Activated CD8-positive, alpha-beta T cell treated with anti-CD3 and anti-CD28 coated beads, Interleukin-2, amount 10 ng/mL, durations not matched to agents 7 days and 5 days (primary cell): ENCODE data around the gene PPP6R2. TPM values are rescaled to one million over a fixed set of nuclear protein-coding genes. Genes with fewer than 3 reads are reported as not detected.

Experiments
- ATAC-seq: fragments of 150-1000 bp; cut with Tn5 transposase; one replicate; pipeline ENCODE4 v1.10.0; 2021; ENCODE audit warnings: moderate library complexity
- CTCF ChIA-PET: fragments of 350-600 bp; sonication (Branson Sonifier 250); formaldehyde crosslinking; loops from one replicate; lab custom pipeline; 2021; ENCODE audit warnings: antibody characterized with exemption; lab: Charles Lee
- POLR2A ChIA-PET: fragments of 350-600 bp; sonication (Branson Sonifier 250); formaldehyde crosslinking; loops from one replicate; lab custom pipeline; 2021; ENCODE audit warnings: antibody characterized with exemption; lab: Charles Lee
- DNase-seq: peaks from one replicate; pipeline ENCODE4 v3.0.0-alpha.2; 2020
- H3K27ac Mint-ChIP-seq: one replicate; pipeline ENCODE4 v1.8.0; 2021; ENCODE audit warnings: mild to moderate bottlenecking, mixed read lengths
- H3K27me3 Mint-ChIP-seq: one replicate; pipeline ENCODE4 v1.8.0; 2021; ENCODE audit warnings: low read depth, mixed read lengths
- H3K36me3 Mint-ChIP-seq: one replicate; pipeline ENCODE4 v1.8.0; 2021; ENCODE audit warnings: low read depth, mixed read lengths
- H3K4me1 Mint-ChIP-seq: one replicate; pipeline ENCODE4 v1.8.0; 2021; ENCODE audit warnings: low read depth, mixed read lengths
- H3K4me3 Mint-ChIP-seq: one replicate; pipeline ENCODE4 v1.8.0; 2021; ENCODE audit warnings: mild to moderate bottlenecking, mixed read lengths
- H3K9me3 Mint-ChIP-seq: one replicate; pipeline ENCODE4 v1.8.0; 2022; ENCODE audit warnings: mixed read lengths; ENCODE audit not compliant: insufficient read depth
- total RNA-seq, 2 experiments: library from RNA; stranded (reverse); gene quantifications; one replicate each; pipeline ENCODE4 v1.2.3, GENCODE V29; 2021

Gene PPP6R2
- total RNA-seq, 2 experiments from 2014 or later: 62.1 to 64.9 TPM

DNA sequence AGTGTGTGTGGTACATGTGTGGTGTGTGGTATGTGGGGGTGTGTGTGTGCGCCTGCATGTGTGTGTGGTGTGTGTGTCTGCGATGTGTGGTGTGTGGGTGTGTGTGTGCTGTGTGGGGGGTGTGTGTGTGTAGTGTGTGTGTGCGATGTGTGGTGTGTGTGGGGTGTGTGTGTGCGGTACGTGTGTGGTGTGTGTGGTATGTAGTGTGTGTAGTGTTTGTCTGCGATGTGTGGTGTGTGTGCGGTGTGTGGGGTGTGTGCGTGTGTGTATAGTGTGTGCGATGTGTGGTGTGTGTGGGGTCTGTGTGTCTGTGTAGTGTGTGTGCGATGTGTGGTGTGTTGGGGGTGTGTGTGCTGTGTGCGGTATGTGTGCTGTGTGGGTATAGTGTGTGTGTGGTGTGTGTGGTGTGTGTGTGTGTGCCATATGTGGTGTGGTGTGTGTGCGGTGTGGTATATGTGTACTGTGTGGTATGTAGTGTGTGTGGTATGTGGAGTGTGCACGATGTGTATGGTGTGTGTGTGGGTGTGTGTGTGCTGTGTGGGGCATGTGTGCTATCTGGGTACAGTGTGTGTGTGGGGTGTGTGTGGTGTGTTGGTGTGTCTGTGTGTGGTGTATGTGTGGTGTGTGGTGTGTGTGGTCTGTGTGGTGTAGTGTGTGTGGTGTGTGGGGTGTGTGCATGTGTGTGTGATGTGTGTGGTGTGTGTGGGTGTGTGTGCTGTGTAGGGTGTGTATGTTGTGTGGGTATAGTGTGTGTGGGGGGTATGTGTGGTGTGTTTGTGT lies 5.7 kb upstream of the PPP6R2 start:
- peaks cover 14% of the 10 kb centered on the region for H3K4me1 Mint-ChIP-seq
- no peaks in the 10 kb centered on the region for H3K36me3 Mint-ChIP-seq
- no peak for ATAC-seq
- H3K27ac Mint-ChIP-seq: no peak overlapping the region
- POLR2A ChIA-PET: no interaction called here
- no peaks in the 10 kb centered on the region for H3K9me3 Mint-ChIP-seq
- CTCF ChIA-PET: no interaction called here
- no peaks in the 10 kb centered on the region for H3K27me3 Mint-ChIP-seq
- H3K4me3 Mint-ChIP-seq: no peak overlapping the region
- no peak for DNase-seq

DNA sequence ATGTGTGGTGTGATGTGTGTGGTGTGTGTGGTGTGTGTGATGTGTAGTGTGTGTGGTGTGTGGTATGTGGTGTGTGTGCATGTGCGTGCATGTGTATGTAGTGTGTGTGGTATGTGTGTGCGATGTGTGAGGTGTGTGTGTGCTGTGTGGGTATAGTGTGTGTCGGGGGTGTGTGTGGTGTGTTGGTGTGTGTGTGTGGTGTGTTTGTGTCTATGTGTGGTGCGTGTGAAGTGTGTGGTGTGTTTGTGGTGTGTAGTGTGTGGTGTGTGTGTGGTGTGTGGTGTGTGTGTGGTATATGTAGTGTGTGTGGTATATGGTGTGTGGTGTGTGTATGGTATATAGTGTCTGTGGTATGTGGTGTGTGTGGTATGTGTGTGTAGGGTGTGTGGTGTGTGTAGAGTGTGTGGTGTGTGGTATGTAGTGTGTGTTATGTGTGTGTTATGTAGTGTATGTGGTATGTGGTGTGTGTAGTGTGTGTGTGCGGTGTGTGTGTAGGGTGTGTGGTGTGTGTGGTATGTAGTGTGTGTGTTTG lies 5.0 kb upstream of the PPP6R2 start:
- Mint-ChIP-seq H3K4me3 (no peak overlapping the region), H3K36me3 (no peaks in the 10 kb centered on the region), H3K27me3 (no peaks in the 10 kb centered on the region), H3K9me3 (no peaks in the 10 kb centered on the region), H3K4me1 (peaks cover 16% of the 10 kb centered on the region), H3K27ac (no peak overlapping the region)
- ATAC-seq: no peak
- ChIA-PET POLR2A (no interaction called here), CTCF (no interaction called here)
- DNase-seq: no peak

DNA sequence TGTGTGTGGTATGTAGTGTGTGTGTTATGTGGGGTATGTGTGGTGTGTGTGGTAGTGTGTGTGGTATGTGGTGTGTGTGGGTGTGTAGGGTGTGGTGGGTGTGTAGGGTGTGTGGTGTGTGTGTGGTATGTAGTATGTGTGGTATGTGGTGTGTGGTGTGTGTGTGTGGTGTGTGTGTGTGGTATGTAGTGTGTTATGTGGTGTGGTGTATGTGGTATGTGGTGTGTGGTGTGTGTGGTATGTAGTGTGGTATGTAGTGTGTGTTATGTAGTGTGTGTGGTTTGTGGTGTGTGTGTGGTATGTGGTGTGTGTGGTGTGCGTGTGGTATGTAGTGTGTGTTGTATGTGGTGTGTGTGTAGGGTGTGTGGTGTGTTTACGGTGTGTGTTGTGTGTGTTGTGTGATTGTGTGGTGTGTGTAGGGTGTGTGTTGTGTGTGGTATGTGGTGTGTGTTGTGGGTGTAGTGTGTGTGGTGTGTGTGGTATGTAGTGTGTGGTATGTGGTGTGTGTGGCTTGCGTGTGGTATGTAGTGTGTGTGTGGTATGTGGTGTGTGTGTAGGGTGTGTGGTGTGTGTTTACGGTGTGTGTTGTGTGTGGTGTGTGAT lies 4.2 kb upstream of the PPP6R2 start:
- POLR2A ChIA-PET: no interaction called here
- CTCF ChIA-PET: no interaction called here
- Mint-ChIP-seq H3K36me3 (no peaks in the 10 kb centered on the region), H3K27me3 (no peaks in the 10 kb centered on the region), H3K4me1 (peaks cover 16% of the 10 kb centered on the region), H3K9me3 (no peaks in the 10 kb centered on the region), H3K4me3 (no peak overlapping the region), H3K27ac (no peak overlapping the region)
- DNase-seq (no peak), ATAC-seq (no peak)

DNA sequence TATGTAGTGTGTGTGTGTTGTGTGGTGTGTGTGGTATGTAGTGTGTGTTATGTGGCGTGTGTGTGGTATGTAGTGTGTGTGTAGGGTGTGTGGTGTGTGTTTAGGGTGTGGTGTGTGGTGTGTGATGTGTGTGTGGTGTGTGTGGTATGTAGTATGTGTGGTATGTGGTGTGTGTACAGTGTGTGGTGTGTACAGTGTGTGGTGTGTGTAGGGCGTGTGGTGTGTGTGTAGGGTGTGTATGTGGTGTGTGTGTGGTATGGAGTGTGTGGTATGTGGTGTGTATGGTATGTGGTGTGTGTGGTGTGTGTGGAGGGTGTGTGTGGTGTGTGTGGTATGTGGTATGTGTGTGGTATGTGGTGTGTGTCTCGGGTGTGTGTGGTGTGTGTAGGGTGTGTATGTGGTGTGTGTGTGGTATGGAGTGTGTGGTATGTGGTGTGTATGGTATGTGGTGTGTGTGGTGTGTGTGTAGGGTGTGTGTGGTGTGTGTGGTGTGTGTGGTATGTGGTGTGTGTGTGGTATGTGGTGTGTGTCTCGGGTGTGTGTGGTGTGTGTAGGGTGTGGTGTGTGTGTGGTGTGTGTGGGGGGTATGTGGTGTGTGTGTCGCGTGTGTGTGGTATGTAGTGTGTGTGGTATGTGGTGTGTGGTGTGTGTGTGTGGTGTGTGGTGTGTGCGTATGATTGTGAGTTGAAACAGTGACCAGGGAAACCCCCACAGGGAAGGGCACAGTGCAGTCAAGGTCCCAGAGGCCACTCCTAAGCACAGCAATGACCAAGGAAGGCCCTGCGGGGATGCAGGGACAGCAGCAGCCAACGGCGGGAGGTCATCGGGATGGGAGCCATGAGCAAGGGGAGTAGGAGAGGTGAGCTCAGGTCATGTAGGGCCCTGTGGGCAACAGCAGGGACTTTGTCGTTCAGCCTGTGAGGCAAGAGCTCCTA lies 2.9 kb upstream of the PPP6R2 start:
- H3K27me3 Mint-ChIP-seq: no peaks in the 10 kb centered on the region
- H3K4me3 Mint-ChIP-seq: no peak overlapping the region
- no peak overlapping the region for H3K27ac Mint-ChIP-seq
- H3K36me3 Mint-ChIP-seq: no peaks in the 10 kb centered on the region
- H3K9me3 Mint-ChIP-seq: no peaks in the 10 kb centered on the region
- CTCF ChIA-PET: interaction anchor here (0.9 to 2.7 kb wide), 11 partner anchors 12 to 281 kb away, joined by 3 to 35 read pairs (median 13); partner anchors contain the start of genes DENND6B, HDAC10 and TUBGCP6
- peak; percentile 5 for ATAC-seq
- POLR2A ChIA-PET: interaction anchor here (0.7 to 1.4 kb wide), 5 partner anchors 12 to 81 kb away, joined by 3 to 5 read pairs (median 4); no protein-coding TSS in a partner anchor
- H3K4me1 Mint-ChIP-seq: peaks cover 16% of the 10 kb centered on the region
- peak; percentile 35 for DNase-seq

DNA sequence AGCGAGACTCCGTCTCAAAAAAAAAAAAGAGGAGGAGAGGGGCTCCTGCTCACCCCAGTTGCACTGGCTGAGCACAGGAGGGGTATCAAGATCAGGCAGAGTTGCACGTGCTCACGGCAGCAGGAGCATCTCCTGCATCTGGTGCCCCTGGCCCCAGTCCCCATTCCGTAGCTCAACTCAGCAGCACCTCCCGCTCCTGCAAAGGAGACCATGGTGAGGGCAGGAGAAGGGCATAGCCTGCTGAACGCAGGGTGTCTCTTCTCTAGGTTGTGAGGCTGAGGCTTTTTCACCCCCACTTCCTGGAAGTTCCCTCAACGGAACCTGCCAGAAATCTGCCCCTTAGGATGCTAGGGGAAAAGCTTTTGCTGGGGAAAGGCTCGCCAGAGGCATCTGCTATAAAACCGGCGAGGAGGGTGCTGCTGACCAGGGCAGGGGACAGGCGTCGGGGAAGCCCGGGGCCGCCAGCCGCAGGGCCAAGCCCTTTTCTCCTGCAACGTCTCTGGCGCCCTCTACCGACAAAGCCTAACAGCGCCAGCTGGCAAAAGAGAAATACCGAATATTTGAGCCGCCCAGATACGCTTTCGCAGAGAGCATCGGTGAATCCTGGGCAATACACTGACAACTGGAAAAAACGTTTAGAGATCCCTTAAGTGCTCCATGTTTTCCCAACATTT lies 1.0 kb upstream of the PPP6R2 start:
- peak; percentile 93 for DNase-seq
- no peaks in the 10 kb centered on the region for H3K27me3 Mint-ChIP-seq
- H3K9me3 Mint-ChIP-seq: no peaks in the 10 kb centered on the region
- POLR2A ChIA-PET: interaction anchor here (1.0 to 1.5 kb wide), 8 partner anchors 14 to 150 kb away, joined by 3 to 6 read pairs (median 4); partner anchors contain the start of gene TUBGCP6
- no peaks in the 10 kb centered on the region for H3K36me3 Mint-ChIP-seq
- H3K27ac Mint-ChIP-seq: peak overlapping the region; percentile 89
- peak; percentile 59 for ATAC-seq
- peak overlapping the region; percentile 80 for H3K4me3 Mint-ChIP-seq
- CTCF ChIA-PET: interaction anchor here (0.6 to 2.7 kb wide), 26 partner anchors 9 to 513 kb away, joined by 3 to 35 read pairs (median 6); partner anchors contain the start of genes DENND6B, HDAC10 and SCO2
- H3K4me1 Mint-ChIP-seq: peaks cover 16% of the 10 kb centered on the region

DNA sequence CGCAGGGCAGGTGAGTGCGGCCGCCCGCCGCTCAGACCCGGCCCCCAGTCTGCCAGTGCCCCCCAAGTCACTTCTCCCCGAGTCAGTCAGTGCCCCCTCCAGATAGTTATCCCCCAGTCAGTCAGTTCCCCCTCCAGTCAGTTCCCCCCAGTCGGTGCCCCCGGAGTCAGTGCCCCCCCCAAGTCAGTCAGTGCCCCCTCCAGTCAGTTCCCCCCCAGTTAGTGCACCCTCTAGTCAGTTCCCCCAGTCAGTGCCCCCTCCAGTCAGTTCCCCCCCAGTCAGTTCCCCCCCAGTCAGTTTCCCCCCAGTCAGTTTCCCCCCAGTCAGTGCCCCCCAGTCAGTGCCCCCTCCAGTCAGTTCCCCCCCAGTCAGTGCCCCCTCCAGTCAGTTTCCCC lies 411 bp downstream of the PPP6R2 start:
- peak; percentile 34 for DNase-seq

DNA sequence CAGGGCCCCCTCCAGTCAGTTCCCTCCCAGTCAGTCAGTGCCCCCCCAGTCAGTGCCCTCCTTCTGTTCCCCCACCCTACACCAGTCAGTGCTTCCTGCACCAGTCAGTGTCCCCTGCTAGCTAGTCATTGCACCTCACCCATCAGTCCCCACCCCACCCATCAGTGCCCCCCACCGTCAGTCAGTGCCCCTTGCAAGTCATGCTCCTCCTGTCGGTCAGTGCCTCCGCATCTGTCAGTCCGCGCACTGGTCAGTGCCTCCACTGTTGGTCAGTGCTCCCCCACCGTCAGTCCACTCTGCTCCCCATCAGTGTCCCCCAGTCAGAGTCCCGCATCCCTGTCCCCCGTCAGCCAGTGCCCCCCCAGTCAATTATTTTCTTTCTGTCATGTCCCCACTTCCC lies 3.3 kb downstream of the PPP6R2 start:
- no peak for DNase-seq
- no peak overlapping the region for H3K27ac Mint-ChIP-seq
- H3K9me3 Mint-ChIP-seq: no peaks in the 10 kb centered on the region
- H3K36me3 Mint-ChIP-seq: peaks cover 2% of the 10 kb centered on the region
- no peak overlapping the region for H3K4me3 Mint-ChIP-seq
- ATAC-seq: no peak
- H3K27me3 Mint-ChIP-seq: no peaks in the 10 kb centered on the region
- ChIA-PET CTCF (no interaction called here), POLR2A (no interaction called here)
- peaks cover 11% of the 10 kb centered on the region for H3K4me1 Mint-ChIP-seq

More for the DNA sequence above, 411 bp downstream of the PPP6R2 start:
- peaks cover 16% of the 10 kb centered on the region for H3K4me1 Mint-ChIP-seq
- POLR2A ChIA-PET: interaction anchor here (0.6 to 0.7 kb wide), 3 partner anchors 18 to 234 kb away, joined by 3 to 6 read pairs (median 3); no protein-coding TSS in a partner anchor
- ATAC-seq: no peak
- no peaks in the 10 kb centered on the region for H3K27me3 Mint-ChIP-seq
- H3K9me3 Mint-ChIP-seq: no peaks in the 10 kb centered on the region
- peak overlapping the region; percentile 69 for H3K27ac Mint-ChIP-seq
- H3K36me3 Mint-ChIP-seq: no peaks in the 10 kb centered on the region
- CTCF ChIA-PET: no interaction called here
- H3K4me3 Mint-ChIP-seq: peak overlapping the region; percentile 64

DNA sequence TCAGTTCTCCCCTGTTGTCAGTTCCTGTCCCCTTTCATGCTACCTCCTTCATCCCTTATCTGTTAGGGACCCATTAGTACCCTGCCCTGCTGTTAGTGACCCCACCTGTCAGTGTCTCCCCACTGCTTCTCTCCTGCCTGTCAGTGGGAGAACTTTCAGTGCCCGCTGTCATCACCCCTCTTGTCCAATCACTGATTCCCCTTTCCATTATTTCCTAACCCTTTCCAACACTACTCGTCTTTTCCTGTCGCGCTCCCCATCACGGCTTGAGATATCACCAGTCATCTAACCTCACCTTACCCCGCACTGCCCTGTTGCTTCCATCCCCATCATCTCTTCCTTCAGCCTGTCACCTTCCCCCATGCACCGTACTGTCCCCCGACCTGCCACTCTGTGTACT lies 4.0 kb downstream of the PPP6R2 start:
- ATAC-seq (no peak), DNase-seq (no peak)
- Mint-ChIP-seq H3K4me3 (no peak overlapping the region), H3K27ac (no peak overlapping the region), H3K27me3 (no peaks in the 10 kb centered on the region), H3K36me3 (peaks cover 2% of the 10 kb centered on the region), H3K4me1 (peaks cover 4% of the 10 kb centered on the region), H3K9me3 (no peaks in the 10 kb centered on the region)
- ChIA-PET CTCF (no interaction called here), POLR2A (interaction anchor here (0.5 kb wide), 1 partner anchor 292 kb away, joined by 3 read pairs; no protein-coding TSS in a partner anchor)

DNA sequence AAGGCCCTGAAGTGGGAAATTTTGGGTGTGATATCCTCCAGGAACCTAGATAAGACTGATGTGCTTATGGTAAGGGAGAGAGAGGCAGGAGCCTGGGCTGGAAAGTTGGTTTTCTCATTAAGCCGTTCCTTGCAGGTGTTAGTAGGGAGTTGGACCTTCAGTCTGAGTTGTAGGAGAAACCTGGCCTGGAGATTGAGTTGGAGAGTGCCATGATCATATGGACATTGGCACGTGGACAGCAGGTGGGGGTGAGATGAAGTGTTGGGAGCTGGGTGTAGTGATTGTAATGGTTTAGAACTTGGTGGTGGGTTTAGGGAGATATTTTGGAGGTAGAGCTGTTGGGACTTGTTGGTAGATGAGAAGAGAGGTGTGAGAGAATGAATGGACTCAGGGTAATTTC lies 4.9 kb downstream of the PPP6R2 start:
- Mint-ChIP-seq H3K27me3 (no peaks in the 10 kb centered on the region), H3K4me1 (peaks cover under 1% of the 10 kb centered on the region), H3K36me3 (peaks cover 6% of the 10 kb centered on the region), H3K27ac (no peak overlapping the region), H3K4me3 (no peak overlapping the region), H3K9me3 (no peaks in the 10 kb centered on the region)
- DNase-seq (no peak), ATAC-seq (no peak)
- CTCF ChIA-PET: no interaction called here
- POLR2A ChIA-PET: no interaction called here

DNA sequence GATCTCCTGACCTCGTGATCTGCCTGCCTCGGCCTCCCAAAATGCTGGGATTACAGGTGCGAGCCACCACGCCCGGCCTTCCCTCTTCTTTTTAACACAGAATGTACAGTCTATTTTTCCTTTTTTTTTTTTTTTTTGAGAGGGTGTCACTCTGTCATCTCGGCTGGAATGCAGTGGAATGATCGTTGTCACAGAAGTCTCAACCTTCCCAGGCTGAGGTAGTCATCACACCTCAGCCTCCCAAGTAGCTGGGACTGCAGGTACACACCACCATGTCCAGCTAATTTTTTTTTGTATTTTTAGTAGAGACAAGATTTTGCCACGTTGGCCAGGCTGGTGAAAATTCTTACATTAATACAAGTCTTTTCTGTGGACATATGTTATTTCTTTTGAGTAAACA lies 13.1 kb downstream of the PPP6R2 start:
- Mint-ChIP-seq H3K27ac (no peak overlapping the region), H3K4me3 (no peak overlapping the region), H3K36me3 (peaks cover 38% of the 10 kb centered on the region), H3K27me3 (no peaks in the 10 kb centered on the region), H3K4me1 (peaks cover 28% of the 10 kb centered on the region), H3K9me3 (no peaks in the 10 kb centered on the region)
- CTCF ChIA-PET: no interaction called here
- no peak for ATAC-seq
- POLR2A ChIA-PET: no interaction called here
- DNase-seq: no peak

DNA sequence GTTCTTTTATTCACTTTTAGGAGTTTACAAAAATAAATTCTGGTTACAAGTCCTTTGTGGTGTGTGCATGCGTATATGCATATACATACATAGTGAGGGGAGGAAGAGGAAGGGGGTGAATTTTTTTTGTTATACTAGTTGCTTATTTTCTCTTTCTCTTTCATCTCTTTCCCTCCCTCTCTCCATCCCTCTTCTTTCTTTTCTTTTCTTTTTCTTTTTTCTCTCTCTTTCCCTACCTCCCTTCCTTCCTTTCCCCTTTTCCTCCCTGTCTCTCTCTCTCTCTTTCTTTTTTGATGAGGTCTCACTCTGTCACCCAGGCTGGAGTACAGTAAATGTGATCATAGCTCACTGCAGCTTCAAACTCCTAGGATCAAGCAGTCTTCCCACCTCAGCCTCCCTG lies 14.1 kb downstream of the PPP6R2 start:
- Mint-ChIP-seq H3K9me3 (no peaks in the 10 kb centered on the region), H3K36me3 (peaks cover 48% of the 10 kb centered on the region), H3K27me3 (no peaks in the 10 kb centered on the region), H3K4me1 (peaks cover 38% of the 10 kb centered on the region), H3K27ac (peak overlapping the region; percentile 58), H3K4me3 (no peak overlapping the region)
- CTCF ChIA-PET: interaction anchor here (1.0 to 2.1 kb wide), 4 partner anchors 12 to 81 kb away, joined by 4 to 10 read pairs (median 4); no protein-coding TSS in a partner anchor
- POLR2A ChIA-PET: no interaction called here
- no peak for ATAC-seq
- DNase-seq: no peak
